HS-5 (cell line): ENCODE data around the gene IL17RD.

Source experiments
- DNase-seq: peaks from one replicate; pipeline ENCODE4 v3.0.0-alpha.2; 2012; ENCODE audit warnings: low read depth

Gene IL17RD

DNA sequence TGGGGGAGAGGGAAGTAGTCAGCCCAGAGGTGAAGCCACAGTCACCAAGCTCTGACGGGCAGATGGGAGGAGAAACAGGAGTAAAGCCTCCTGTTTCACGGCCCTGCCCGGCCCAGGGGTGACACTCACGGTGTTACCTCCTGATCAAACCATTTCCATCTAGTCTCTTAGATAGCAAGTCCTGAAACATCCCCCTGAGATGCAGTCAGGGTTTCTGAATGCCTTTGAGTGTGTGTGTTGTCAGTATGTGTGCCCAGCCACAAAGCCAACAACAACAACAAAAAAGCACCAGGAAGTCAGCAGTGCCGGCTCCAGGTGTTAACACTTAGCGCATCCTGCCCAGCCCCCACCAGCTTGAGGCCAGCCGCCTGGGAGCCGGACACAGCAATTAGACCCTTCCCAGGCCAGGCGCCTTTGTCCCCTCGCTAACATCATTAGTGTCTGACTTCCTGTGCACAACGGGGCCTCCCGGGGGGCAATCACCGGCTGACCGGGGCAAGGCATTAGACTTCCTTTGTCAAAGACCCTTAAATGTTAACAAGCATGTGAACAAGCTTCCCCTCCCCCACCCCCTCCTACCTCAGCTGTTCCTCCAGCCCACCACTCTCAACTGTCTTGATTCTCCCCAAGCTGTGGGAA lies 34.5 kb downstream of the IL17RD start:
- no peak for DNase-seq

DNA sequence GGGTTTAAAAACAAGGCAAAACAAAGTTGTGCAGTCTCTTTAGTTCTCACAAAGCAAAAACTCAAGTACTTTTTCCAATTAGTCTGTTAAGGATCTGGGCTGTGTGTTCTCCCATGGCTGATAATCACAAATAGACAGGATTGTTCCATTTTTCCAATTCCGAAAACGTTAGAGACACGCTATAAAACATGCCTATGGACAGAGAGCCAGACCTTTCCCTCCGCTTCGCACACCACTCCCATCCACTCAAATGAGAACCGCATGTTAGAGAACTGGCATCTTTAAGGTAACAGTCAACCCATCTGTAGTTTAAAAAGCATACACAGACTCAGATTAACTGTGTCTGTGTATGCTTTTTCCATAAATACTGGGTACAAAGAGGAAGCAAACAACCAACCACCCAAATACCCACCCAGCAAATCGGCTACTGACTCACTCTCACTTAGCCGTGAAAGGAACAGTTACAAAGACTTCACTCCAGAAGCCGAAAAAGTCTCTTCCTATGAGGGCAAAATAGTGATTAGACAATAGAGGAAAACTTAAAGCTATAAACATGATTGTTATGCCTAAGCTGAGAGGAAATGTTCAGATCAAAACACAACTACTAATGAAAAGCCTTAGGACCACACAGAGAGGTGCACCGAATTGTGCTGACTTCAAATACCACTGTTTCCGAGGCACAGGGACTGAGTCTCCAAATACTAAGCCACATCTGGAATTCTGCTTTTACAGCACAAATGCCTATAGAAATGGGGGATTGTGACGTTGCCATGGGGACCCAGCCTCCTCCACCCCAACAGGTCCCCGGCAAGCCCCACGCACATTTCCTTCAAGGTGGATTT lies 36.1 kb downstream of the IL17RD start:
- DNase-seq: no peak

DNA sequence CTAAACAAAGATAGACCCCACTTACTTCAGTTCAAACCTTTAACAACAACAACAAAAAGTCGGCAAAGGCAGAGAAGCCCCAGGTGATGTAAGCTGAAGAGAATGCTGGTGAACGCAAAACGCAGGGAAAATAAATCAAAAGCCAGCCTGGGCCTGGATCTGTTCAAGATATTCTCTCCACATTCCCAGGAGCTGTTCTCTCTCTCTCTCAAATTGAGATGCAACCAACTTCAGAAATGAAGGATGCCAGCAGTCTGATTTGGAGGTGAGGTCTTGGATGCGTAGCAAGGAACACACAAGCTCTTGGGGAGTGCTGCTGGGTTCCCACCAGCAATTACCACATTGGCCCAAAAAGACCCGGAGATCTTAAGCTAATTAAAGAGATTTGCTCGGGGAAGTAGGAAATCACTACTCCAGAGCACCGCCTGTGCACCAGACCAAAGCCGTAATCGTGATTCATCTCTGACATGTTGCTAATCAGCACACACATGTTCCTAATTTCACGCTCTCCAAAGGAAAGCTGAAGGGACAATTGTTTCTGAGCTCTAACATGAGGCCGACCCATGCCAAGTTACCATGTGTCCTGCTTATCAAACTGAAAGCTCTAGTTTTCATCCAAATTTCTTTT lies 37.1 kb downstream of the IL17RD start:
- peak; percentile 55 for DNase-seq

DNA sequence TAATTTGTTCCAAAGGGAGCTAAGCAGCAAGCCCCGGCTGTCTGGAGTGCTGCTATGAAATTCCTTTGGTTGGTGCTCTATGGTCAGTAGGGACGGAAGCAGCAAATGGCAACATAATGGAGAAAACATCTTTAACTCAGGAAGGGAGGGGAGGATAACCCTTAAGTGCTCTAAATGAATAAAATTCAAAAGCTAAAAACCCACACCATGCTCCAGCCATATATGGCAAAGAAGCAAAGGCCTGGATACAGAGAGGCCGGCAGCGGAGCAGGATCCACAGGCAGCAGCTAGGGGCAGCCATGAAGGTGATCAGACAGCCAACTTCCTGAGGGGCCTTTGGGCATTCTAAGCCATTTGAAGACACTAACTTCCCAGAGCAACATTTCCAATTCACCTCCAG lies 38.9 kb downstream of the IL17RD start:
- no peak for DNase-seq

DNA sequence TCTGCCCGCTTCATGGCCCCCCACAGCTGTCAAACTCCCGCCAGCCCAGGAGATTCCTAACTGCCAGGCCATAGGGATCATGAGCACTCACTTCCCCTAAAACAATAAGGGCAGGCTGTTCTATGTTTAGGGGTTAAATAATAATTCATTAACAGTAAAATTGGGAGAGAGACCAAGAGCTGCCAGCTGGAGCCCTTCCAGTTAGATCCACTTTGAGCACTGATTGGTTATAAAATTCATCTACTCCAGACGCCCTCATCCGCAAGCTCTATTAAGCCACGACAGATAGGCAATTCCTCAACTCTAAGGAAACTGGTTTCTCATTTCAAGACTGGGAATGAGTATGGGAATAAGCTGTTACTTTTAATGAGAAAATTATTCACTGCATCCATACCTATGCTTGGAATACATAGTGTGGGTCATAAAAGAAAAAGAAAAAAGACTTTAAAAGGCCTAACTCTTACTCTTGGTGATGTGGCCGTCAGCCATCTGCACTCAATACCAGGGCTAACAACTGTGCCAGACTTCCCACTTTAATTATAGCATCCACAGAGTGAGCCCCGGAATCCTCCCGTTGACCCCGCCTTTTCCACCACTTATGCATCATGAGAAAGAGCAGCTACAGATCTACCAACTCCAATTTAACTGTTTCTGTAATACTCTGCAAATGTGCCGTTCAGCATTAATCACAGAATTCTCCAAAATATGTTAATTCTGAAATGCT lies 44.5 kb downstream of the IL17RD start:
- no peak for DNase-seq

GRCh38 chr3:57120040-57120439 lies 45.1 kb downstream of the IL17RD start:
- DNase-seq: no peak

DNA sequence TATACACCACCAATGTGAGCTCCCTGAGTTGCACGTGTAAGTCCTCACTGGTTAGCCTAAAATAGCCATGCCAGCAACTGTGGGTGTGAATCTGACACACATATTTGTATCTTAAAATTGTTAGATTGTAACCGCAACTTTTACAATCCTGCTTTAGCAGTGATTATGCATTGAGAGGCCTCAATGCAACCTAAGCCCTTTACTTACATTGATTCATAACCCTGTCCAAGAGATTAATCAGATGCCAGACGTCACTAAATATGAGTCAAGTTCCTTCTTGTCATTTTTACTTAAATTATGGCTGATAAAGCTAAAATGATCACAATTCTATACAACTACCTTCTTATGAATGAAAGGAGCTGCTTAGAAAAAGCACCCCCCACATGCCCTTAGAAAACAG lies 46.9 kb downstream of the IL17RD start:
- DNase-seq: no peak

- DNase-seq: no peak
Measured at GRCh38 chr3:57116501-57116900, 48.7 kb downstream of the IL17RD start.

- DNase-seq: no peak
Measured at GRCh38 chr3:57112206-57112605, 52.9 kb downstream of the IL17RD start.

- DNase-seq: no peak
Measured at GRCh38 chr3:57110798-57111197, 54.4 kb downstream of the IL17RD start.

GRCh38 chr3:57110214-57110613 lies 54.9 kb downstream of the IL17RD start:
- DNase-seq: no peak

DNA sequence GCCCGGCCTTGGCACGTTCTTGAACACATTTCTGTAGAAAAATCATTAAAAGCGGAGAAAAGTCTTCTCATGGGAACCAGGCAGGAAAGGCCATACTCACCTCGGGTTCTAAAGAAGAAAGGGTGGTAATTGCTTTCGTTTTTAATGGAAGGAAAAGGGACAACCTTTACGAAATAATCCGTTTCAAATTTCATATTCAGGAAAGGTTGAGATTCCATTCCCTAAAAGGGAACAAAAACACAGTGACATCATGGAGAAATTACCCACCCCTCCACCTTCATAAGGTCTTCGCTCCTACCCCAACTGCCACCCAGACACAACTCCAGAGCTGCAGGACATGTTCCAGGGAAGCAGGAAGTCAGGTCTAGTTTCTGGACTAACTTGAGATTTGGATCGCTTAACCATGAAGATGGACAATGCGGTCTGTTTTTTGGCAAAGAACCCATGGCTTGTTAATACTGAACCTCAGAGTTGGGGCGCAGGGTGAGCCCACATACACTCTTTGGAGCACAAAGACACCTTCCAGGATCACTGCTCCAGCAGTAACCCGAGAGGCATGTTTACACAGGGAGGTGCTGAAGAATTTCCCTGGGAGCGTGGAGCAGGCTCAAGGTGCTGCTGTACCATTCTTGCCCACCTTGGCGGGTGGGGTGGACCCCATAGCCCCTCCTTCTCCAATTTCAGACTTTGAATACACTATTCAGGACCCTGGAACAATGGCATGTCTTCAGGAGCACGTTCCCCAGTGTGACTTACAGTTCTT lies 55.5 kb downstream of the IL17RD start:
- DNase-seq: no peak

DNA sequence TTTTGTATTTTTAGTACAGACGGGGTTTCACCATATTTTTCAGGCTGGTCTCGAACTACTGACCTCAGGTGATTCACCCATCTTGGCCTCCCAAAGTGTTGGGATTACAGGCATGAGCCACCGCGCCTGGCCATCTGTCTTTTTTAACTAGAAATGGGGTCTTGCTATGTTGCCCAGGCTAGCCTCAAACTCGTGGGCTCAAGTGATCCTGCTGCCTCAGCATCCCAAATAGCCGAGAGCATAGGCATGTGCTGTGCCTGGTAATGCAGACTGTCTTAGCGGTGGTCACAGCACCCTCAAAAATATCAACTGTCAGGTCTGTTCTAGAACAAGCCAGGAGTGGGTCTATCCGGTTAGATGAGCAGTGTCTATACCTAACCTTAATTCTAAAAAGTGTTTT lies 56.5 kb downstream of the IL17RD start:
- DNase-seq: no peak

DNA sequence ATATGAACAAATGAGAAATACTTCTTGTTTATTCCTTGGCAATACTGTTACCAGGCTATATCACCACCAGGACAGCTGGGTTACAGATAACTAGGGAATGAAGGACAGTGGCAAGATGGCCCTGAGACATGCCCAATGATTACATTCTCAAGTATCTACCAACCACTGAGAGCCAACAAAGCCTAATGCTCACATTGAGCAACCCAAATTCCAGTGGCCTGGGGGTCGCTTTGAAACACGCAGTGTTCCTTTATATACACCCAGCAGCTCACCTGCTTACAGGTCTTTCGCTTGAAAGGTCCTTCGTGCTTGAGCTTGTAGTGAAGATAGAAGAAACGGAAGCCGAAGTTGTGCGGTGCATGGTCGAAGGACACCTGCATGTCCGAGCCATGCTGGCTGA lies 59.6 kb downstream of the IL17RD start:
- no peak for DNase-seq

- DNase-seq: peak; percentile 30
Measured at GRCh38 chr3:57100046-57100695, 65.0 kb downstream of the IL17RD start.

GRCh38 chr3:57098418-57099310 lies 66.5 kb downstream of the IL17RD start:
- DNase-seq: no peak

DNA sequence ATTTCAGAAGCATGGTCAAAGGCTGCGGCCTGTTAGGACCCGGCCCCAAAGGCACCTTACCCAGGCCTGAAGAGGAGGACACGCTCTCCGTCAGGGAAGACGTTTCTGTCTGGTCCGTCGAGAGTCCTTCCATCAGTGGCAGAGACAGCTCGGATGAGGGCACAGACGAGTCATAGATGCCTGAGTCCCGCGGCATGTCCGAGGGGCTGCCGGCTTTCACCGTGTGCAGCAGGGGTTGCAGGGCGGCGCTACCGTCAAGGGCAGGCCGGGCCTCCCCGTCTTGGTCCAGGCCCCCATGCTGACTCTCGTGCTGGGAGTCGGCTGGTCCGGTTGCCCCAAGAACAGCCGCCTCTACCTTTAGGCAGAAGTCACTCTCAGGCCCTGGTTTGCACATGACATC lies 67.6 kb downstream of the IL17RD start:
- DNase-seq: no peak

- no peak for DNase-seq
Measured at GRCh38 chr3:57095363-57095762, 69.8 kb downstream of the IL17RD start.

GRCh38 chr3:57094575-57094974 lies 70.6 kb downstream of the IL17RD start:
- no peak for DNase-seq

DNA sequence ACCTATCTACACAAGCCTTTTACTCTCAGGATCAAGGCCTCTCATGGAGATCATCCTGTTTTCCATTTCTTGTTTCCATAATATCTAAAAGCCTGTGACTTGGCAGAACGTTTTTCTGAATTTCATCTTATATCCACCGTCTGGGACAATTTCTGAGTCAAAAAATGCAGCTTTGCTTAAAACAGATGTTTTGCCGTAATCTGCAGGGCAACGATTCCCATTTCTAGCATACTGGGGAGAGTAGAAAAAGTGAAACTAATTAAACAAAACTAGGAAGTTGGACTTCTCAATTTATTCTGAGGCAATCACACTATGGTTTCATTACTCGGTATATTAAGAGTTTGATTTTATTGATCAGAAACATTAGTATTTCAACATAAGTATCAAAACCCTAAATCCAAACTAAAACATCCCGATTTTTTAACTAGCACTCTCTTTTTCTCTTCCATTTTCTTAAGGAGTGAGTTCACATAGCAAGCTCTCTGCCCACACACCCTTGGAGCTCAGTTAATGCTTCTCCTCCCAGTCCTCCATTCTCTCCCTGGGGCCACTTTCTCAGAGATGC lies 71.1 kb downstream of the IL17RD start:
- no peak for DNase-seq
